GM12878 (cell line): ENCODE results near the gene SRRM5. TPM values are rescaled to one million over a fixed set of nuclear protein-coding genes. Genes with fewer than 3 reads are reported as not detected.

Source experiments
- ATAC-seq: fragments of 200-7000 bp; cut with Tn5 transposase; 3 replicates; pipeline ENCODE4 v1.9.1; 2020; ENCODE audit warnings: mild to moderate bottlenecking, moderate library complexity
- BruUV-seq: library from RNA; stranded (reverse); fragments of 400-500 nt; replicated peaks from 2 replicates; lab custom pipeline; 2021; lab: Mats Ljungman, UMichigan
- CTCF ChIA-PET: fragments of 300-600 bp; sonication (Branson Sonifier 250); formaldehyde crosslinking; extraction: SDS; loops from one replicate; lab custom pipeline; 2021; ENCODE audit warnings: inconsistent platforms; lab: Yijun Ruan, JAX
- POLR2A ChIA-PET: fragments of 350-600 bp; formaldehyde crosslinking; extraction: SDS; loops from one replicate; lab custom pipeline; 2021; ENCODE audit warnings: inconsistent platforms; lab: Charles Lee
- RAD21 ChIA-PET: fragments of 300-600 bp; sonication (Branson Sonifier 250); formaldehyde crosslinking; loops from one replicate; lab custom pipeline; 2023; ENCODE audit warnings: antibody characterized with exemption; ENCODE audit not compliant: unreplicated experiment; lab: Charles Lee
- SMC1A ChIA-PET: fragments of 300-600 bp; sonication (Branson Sonifier 250); formaldehyde crosslinking; loops from one replicate; lab custom pipeline; 2023; ENCODE audit not compliant: unreplicated experiment, uncharacterized antibody; lab: Charles Lee
- DNase-seq: peaks from one replicate; pipeline ENCODE4 v3.0.0-alpha.2; 2011; ENCODE audit warnings: low read depth, low spot score
- FAIRE-seq: peaks from 3 replicates; lab custom pipeline; 2011; peaks lifted over from hg19 to GRCh38; lab: Jason Lieb, UNC
- H2AFZ ChIP-seq: 2 replicates; pipeline ENCODE4 v1.6.0; 2011; ENCODE audit warnings: low read depth, low read length, control low read depth; ENCODE audit not compliant: control insufficient read depth
- H3K27ac ChIP-seq: 2 replicates; pipeline ENCODE4 v1.5.1; 2011; ENCODE audit warnings: control low read depth; ENCODE audit not compliant: control insufficient read depth, insufficient read depth
- H3K27me3 ChIP-seq, 2 experiments: replicated peaks in 1 of 2; 2 replicates each; pipeline versions ENCODE4 v1.6.0 to v1.6.1; 2011; ENCODE audit warnings: low read length in 1 of 2; ENCODE audit not compliant: control insufficient read depth in 2 of 2, insufficient read depth in 2 of 2
- H3K36me3 ChIP-seq, 2 experiments: 2 replicates each; pipeline ENCODE4 v1.5.1; 2011; ENCODE audit warnings: low read length in 1 of 2; ENCODE audit not compliant: control insufficient read depth in 2 of 2, insufficient read depth in 2 of 2
- H3K4me1 ChIP-seq: 2 replicates; pipeline ENCODE4 v1.6.1; 2011; ENCODE audit warnings: mild to moderate bottlenecking, low read length, moderate library complexity, mixed read lengths; ENCODE audit not compliant: control insufficient read depth, insufficient read depth
- H3K4me2 ChIP-seq: 2 replicates; pipeline ENCODE4 v1.6.0; 2011; ENCODE audit warnings: control low read depth; ENCODE audit not compliant: control insufficient read depth, insufficient read depth
- H3K4me3 ChIP-seq: fragments of 200-600 bp; sonication (generic); 2 replicates; pipeline ENCODE4 v1.5.1; 2016
- H3K79me2 ChIP-seq: 2 replicates; pipeline ENCODE4 v1.6.0; 2011; ENCODE audit warnings: low read length; ENCODE audit not compliant: control insufficient read depth, insufficient read depth
- H3K9ac ChIP-seq: 2 replicates; pipeline ENCODE4 v1.8.0; 2011; ENCODE audit warnings: low read length, control low read depth, mixed read lengths; ENCODE audit not compliant: control insufficient read depth, insufficient read depth
- H3K9me3 ChIP-seq: replicated peaks from 3 replicates; pipeline ENCODE4 v1.5.1; 2011; ENCODE audit warnings: mild to moderate bottlenecking, low read length; ENCODE audit not compliant: control insufficient read depth, insufficient read depth
- H4K20me1 ChIP-seq: 2 replicates; pipeline ENCODE4 v1.6.0; 2011; ENCODE audit not compliant: control insufficient read depth, insufficient read depth
- HDAC2 ChIP-seq: fragments of 200-600 bp; sonication (generic); IDR thresholded peaks from 2 replicates; pipeline ENCODE4 v1.6.1; 2017
- KLF5 ChIP-seq: fragments of 450-650 bp; IDR thresholded peaks from 2 replicates; pipeline ENCODE4 v1.6.1; 2014; ENCODE audit warnings: mild to moderate bottlenecking; ENCODE audit not compliant: partially characterized antibody
- MEF2B ChIP-seq: fragments of 450-650 bp; IDR thresholded peaks from 2 replicates; pipeline ENCODE4 v1.6.1; 2018; ENCODE audit warnings: mild to moderate bottlenecking, moderate library complexity; ENCODE audit not compliant: partially characterized antibody, poor library complexity, severe bottlenecking
- MTA2 ChIP-seq: fragments of 450-650 bp; IDR thresholded peaks from 2 replicates; pipeline ENCODE4 v1.6.1; 2016; ENCODE audit warnings: low read depth, mild to moderate bottlenecking, moderate library complexity
- MYB ChIP-seq: fragments of 150-350 bp; IDR thresholded peaks from 2 replicates; pipeline ENCODE4 v1.6.1; 2014; ENCODE audit warnings: mild to moderate bottlenecking, low read depth, low read length, borderline replicate concordance
- RAD51 ChIP-seq: fragments of 450-650 bp; IDR thresholded peaks from 2 replicates; pipeline ENCODE4 v1.6.1; 2016; ENCODE audit warnings: moderate library complexity, mild to moderate bottlenecking, inconsistent platforms
- RELA ChIP-seq: fragments of 450-650 bp; IDR thresholded peaks from 2 replicates; pipeline ENCODE4 v1.8.0; 2014; ENCODE audit warnings: borderline replicate concordance; ENCODE audit not compliant: partially characterized antibody
- YY1 ChIP-seq: IDR thresholded peaks from 2 replicates; pipeline ENCODE4 v1.6.1; 2011; ENCODE audit warnings: low read depth, mild to moderate bottlenecking, low read length
- ZNF207 ChIP-seq: fragments of 450-650 bp; IDR thresholded peaks from 2 replicates; pipeline ENCODE4 v1.6.1; 2014; ENCODE audit warnings: antibody characterized with exemption, mild to moderate bottlenecking, borderline replicate concordance
- ZNF384 ChIP-seq: IDR thresholded peaks from 2 replicates; pipeline ENCODE4 v1.6.1; 2012; ENCODE audit warnings: low read depth, mild to moderate bottlenecking, low read length, improper control_type of control experiment, borderline replicate concordance
- ZSCAN29 ChIP-seq: fragments of 450-650 bp; IDR thresholded peaks from 2 replicates; pipeline ENCODE4 v1.6.1; 2017; ENCODE audit warnings: mild to moderate bottlenecking, moderate library complexity
- WGBS: methylation state at CpG from one replicate; pipeline ENCODE4 v1.1.6; 2016; ENCODE audit warnings: low lambda C conversion rate; ENCODE audit not compliant: insufficient replicate concordance, insufficient coverage; ENCODE audit errors: missing lambda C conversion rate; 5-methylcytosine and 5-hydroxymethylcytosine counted together
- in situ Hi-C: fragments of 300-500 bp; cut with MboI; formaldehyde crosslinking; loops from 9 replicates; pipeline ENCODE4 v1.14.3; 2018; ENCODE audit warnings: mixed read lengths
- intact Hi-C: fragments of 100-400 bp; cut with micrococcal nuclease; formaldehyde crosslinking; loops from one replicate; pipeline ENCODE4 v1.14.2; 2022; ENCODE audit not compliant: unreplicated experiment
- polyA plus RNA-seq, 11 experiments: library from polyadenylated mRNA; depleted of rRNA in 4 of 11; unstranded in 6 of 11; stranded (reverse) in 5 of 11; fragments of >200 nt; fragmentation: Nextera tagmentation in 4 of 11; fragmentation: Illumina TruSeq in 1 of 11; extraction: Ambion mirVana in 4 of 11; extraction: Trizol in 1 of 11; gene quantifications; 1 replicate in 1 of 11; 2 replicates in 10 of 11; pipeline versions ENCODE4 v1.2.1 to v1.2.3, GENCODE V29; 2011 to 2016; ENCODE audit warnings: inconsistent platforms in 2 of 11, missing spikeins in 2 of 11, low read depth in 1 of 11
- total RNA-seq, 4 experiments: library from RNA; depleted of rRNA in 3 of 4; stranded (reverse); fragments of >200 nt in 3 of 4; fragmentation: Illumina TruSeq in 1 of 4; extraction: Trizol in 1 of 4; gene quantifications; 2 replicates each; pipeline versions ENCODE4 v1.2.1 to v1.2.3, GENCODE V29; 2013 to 2021
- TF ChIP-seq, protein P1 (sequence below): fragments of 450-650 bp; formaldehyde crosslinking; IDR thresholded peaks from 2 replicates; pipeline ENCODE4 v1.4.0; 2022; ENCODE audit warnings: mild to moderate bottlenecking, moderate library complexity
- TF ChIP-seq, protein P2 (sequence below): IDR thresholded peaks from 2 replicates; pipeline ENCODE4 v1.6.1; 2011; ENCODE audit warnings: borderline replicate concordance, low read depth, mild to moderate bottlenecking, moderate library complexity, mixed read lengths, low read length; ENCODE audit not compliant: insufficient read depth; ENCODE audit errors: extremely low read length
- TF ChIP-seq, protein P3 (sequence below): fragments of 450-650 bp; formaldehyde crosslinking; IDR thresholded peaks from 2 replicates; pipeline ENCODE4 v1.5.0; 2022; ENCODE audit warnings: mild to moderate bottlenecking, missing genetic modification characterization

Gene SRRM5
- total and polyA plus RNA-seq, 10 of the 15 experiments (the other 5 are each of a cell fraction or from before 2014, with no cell fraction given), result 0.06 to 0.38 (median 0.24) TPM; not detected in 2

DNA sequence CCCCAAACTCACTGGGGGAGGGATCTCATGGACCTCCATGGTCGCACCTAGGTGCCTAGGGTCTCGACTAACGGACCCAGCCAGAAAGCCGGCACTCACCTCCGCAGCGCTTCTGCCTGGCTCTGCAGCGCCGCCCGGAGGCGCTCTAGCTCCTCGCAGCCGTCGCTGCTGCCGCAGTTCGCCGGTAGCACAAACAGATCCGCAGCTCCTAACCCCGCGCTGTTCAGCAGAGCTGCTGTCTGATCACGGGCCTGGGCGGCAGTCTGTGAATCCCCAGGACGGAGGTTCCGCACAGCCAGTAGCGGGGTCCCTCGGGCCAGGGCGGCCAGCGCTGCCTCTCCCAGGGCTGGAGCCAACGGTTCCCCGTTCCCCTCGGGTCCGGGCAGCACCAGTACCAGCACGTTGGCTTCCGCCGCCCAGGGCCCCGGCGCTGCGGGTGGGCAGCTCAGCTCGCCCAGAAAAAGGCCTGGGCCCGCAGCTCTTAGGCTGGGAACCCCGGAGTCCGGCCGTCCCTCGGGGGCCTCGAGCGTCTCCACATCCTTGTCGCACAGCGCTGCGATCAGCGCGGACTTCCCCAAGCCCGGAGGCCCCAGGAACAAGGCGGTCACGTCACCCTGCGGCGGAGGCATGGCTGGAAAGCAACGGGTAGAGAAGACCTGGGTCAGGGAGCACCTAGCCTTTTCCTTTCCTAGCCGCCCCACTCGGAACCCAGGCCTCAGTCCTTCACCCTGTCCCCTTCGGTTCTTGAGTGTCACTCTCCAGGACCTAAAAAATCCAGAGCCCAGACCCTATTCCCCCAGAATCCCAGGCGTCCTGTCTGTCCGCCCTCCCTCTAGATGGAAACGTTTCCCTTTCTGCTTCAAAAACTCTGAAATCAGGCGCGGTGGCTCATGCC is 16.9 kb upstream of the SRRM5 start:
- in situ Hi-C loops, result no loop called here
- WGBS, result under 1% methylated on average over 64 of the region's 64 CpGs
- no peaks in the 10 kb centered on the region for H4K20me1 ChIP-seq
- peak overlapping the region; percentile 20 for H2AFZ ChIP-seq
- ChIA-PET RAD21 (interaction anchor here (0.7 to 4.8 kb wide), 23 partner anchors 11 to 215 kb away, joined by 3 to 92 read pairs (median 8); partner anchors contain the start of genes ETHE1, PINLYP, XRCC1 and ZNF575), SMC1A (interaction anchor here (0.8 to 5.4 kb wide), 22 partner anchors 12 to 215 kb away, joined by 3 to 59 read pairs (median 5); partner anchors contain the start of genes PHLDB3, PINLYP and XRCC1), POLR2A (interaction anchor here (0.9 to 3.7 kb wide), 7 partner anchors 18 to 184 kb away, joined by 3 to 22 read pairs (median 4); partner anchors contain the start of genes PINLYP, XRCC1 and ZNF575), CTCF (interaction anchor here (0.5 to 6.6 kb wide), 39 partner anchors 9 to 613 kb away, joined by 3 to 169 read pairs (median 5); partner anchors contain the start of genes ETHE1, PINLYP, SMG9 and XRCC1)
- BruUV-seq, result no TSS peak
- peak overlapping the region; percentile 85 for H3K27ac ChIP-seq
- intact Hi-C loops, result loop anchor here (1.0 to 2.0 kb wide), 3 partner anchors 40 to 186 kb away; partner anchors contain the start of gene KCNN4
- peaks cover 9 to 12% of the 10 kb centered on the region in 2 experiments; a peak in 3 of 4 replicates for H3K36me3 ChIP-seq
- peak overlapping the region; percentile 91 for H3K9ac ChIP-seq
- H3K27me3 ChIP-seq, result no peaks in the 10 kb centered on the region
- FAIRE-seq (peak; percentile 35), ATAC-seq (peak; percentile 72), DNase-seq (no peak)
- H3K4me1 ChIP-seq, result peaks cover 7% of the 10 kb centered on the region; the same call in 1 of the 2 replicates
- H3K9me3 ChIP-seq, result no peaks in the 10 kb centered on the region
- H3K4me2 ChIP-seq, result peak overlapping the region; percentile 91
- peak overlapping the region; percentile 93 for H3K4me3 ChIP-seq
- peaks cover 37% of the 10 kb centered on the region for H3K79me2 ChIP-seq
- TF ChIP-seq, protein P1, sequence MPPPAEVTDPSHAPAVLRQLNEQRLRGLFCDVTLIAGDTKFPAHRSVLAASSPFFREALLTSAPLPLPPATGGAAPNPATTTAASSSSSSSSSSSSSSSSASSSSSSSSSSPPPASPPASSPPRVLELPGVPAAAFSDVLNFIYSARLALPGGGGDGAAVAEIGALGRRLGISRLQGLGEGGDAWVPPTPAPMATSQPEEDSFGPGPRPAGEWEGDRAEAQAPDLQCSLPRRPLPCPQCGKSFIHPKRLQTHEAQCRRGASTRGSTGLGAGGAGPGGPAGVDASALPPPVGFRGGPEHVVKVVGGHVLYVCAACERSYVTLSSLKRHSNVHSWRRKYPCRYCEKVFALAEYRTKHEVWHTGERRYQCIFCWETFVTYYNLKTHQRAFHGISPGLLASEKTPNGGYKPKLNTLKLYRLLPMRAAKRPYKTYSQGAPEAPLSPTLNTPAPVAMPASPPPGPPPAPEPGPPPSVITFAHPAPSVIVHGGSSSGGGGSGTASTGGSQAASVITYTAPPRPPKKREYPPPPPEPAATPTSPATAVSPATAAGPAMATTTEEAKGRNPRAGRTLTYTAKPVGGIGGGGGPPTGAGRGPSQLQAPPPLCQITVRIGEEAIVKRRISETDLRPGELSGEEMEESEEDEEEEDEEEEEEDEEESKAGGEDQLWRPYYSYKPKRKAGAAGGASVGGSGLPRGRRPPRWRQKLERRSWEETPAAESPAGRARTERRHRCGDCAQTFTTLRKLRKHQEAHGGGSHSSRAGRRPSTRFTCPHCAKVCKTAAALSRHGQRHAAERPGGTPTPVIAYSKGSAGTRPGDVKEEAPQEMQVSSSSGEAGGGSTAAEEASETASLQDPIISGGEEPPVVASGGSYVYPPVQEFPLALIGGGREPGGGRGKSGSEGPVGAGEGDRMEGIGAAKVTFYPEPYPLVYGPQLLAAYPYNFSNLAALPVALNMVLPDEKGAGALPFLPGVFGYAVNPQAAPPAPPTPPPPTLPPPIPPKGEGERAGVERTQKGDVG (CRISPR knock-in tag), result no peak
- TF ChIP-seq MEF2B, result no peak
- no peak for TF ChIP-seq RAD51
- no peak for TF ChIP-seq RELA
- no peak; the same call in 1 of the 2 replicates for TF ChIP-seq MYB
- TF ChIP-seq YY1, result peak; percentile 70; the same call in 1 of the 2 replicates
- TF ChIP-seq HDAC2, result no peak
- no peak for TF ChIP-seq ZNF207
- no peak for TF ChIP-seq KLF5
- TF ChIP-seq, protein P2, sequence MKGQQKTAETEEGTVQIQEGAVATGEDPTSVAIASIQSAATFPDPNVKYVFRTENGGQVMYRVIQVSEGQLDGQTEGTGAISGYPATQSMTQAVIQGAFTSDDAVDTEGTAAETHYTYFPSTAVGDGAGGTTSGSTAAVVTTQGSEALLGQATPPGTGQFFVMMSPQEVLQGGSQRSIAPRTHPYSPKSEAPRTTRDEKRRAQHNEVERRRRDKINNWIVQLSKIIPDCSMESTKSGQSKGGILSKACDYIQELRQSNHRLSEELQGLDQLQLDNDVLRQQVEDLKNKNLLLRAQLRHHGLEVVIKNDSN, result no peak
- TF ChIP-seq ZNF384, result no peak
- TF ChIP-seq, protein P3, sequence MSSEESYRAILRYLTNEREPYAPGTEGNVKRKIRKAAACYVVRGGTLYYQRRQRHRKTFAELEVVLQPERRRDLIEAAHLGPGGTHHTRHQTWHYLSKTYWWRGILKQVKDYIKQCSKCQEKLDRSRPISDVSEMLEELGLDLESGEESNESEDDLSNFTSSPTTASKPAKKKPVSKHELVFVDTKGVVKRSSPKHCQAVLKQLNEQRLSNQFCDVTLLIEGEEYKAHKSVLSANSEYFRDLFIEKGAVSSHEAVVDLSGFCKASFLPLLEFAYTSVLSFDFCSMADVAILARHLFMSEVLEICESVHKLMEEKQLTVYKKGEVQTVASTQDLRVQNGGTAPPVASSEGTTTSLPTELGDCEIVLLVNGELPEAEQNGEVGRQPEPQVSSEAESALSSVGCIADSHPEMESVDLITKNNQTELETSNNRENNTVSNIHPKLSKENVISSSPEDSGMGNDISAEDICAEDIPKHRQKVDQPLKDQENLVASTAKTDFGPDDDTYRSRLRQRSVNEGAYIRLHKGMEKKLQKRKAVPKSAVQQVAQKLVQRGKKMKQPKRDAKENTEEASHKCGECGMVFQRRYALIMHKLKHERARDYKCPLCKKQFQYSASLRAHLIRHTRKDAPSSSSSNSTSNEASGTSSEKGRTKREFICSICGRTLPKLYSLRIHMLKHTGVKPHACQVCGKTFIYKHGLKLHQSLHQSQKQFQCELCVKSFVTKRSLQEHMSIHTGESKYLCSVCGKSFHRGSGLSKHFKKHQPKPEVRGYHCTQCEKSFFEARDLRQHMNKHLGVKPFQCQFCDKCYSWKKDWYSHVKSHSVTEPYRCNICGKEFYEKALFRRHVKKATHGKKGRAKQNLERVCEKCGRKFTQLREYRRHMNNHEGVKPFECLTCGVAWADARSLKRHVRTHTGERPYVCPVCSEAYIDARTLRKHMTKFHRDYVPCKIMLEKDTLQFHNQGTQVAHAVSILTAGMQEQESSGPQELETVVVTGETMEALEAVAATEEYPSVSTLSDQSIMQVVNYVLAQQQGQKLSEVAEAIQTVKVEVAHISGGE (CRISPR knock-in tag), result no peak
- no peak for TF ChIP-seq MTA2
- no peak for TF ChIP-seq ZSCAN29
